ENCODE data around the gene CTAG2. TPM values are rescaled to one million over a fixed set of nuclear protein-coding genes. Genes with fewer than 3 reads are reported as not detected.
"Not testable (repeated sequence)": the region's sequence is repeated elsewhere in the genome, so short reads cannot be mapped to it uniquely, and the experiment has no call there.

Gene CTAG2
- total and polyA plus RNA-seq, 10 of the 15 experiments (the other 5 are each of a cell fraction or from before 2014, with no cell fraction given), result 0.73 TPM; not detected in 9

GRCh38 chrX:154619182-154619581, 34.2 kb downstream of the CTAG2 start, which contains the start of gene CTAG1B:
Gene CTAG1B (minus strand): TSS chrX:154619282. CDS start chrX:154619218, 64 bp downstream.
- FAIRE-seq; DNase-seq (ENCODE audit: low read depth, low spot score); H4K20me1 ChIP-seq (ENCODE audit: control insufficient read depth, insufficient read depth); in situ Hi-C loops (cut with MboI); H3K27ac ChIP-seq (ENCODE audit: control insufficient read depth, insufficient read depth); SMC1A ChIA-PET (ENCODE audit: uncharacterized antibody, unreplicated experiment); H3K27me3 ChIP-seq (replicated peaks in 1 of 2; ENCODE audit: control insufficient read depth in 2 of 2, insufficient read depth in 2 of 2, low read length in 1 of 2); H3K4me2 ChIP-seq (ENCODE audit: control insufficient read depth, insufficient read depth); H2AFZ ChIP-seq (ENCODE audit: control insufficient read depth, low read depth, low read length); H3K36me3 ChIP-seq (ENCODE audit: control insufficient read depth in 2 of 2, insufficient read depth in 2 of 2, low read length in 1 of 2); POLR2A ChIA-PET; ATAC-seq; H3K79me2 ChIP-seq (ENCODE audit: control insufficient read depth, insufficient read depth, low read length); intact Hi-C loops (cut with micrococcal nuclease; ENCODE audit: unreplicated experiment); RAD21 ChIA-PET (ENCODE audit: unreplicated experiment); H3K9ac ChIP-seq (ENCODE audit: control insufficient read depth, insufficient read depth, low read length); CTCF ChIA-PET; H3K4me1 ChIP-seq (ENCODE audit: control insufficient read depth, insufficient read depth, low read length); BruUV-seq (replicated peaks); H3K4me3 ChIP-seq; H3K9me3 ChIP-seq (replicated peaks; ENCODE audit: control insufficient read depth, insufficient read depth, low read length): not testable (repeated sequence)
- WGBS (ENCODE audit: insufficient coverage, insufficient replicate concordance, low lambda C conversion rate, missing lambda C conversion rate), result no CpG with 5 or more reads among the region's 28 CpGs

GRCh38 chrX:154613586-154613985, 39.8 kb downstream of the CTAG2 start:
- in situ Hi-C loops (cut with MboI); BruUV-seq (replicated peaks); intact Hi-C loops (cut with micrococcal nuclease; ENCODE audit: unreplicated experiment): not testable (repeated sequence)

GRCh38 chrX:154611146-154611545, 42.2 kb downstream of the CTAG2 start:
- intact Hi-C loops (cut with micrococcal nuclease; ENCODE audit: unreplicated experiment); DNase-seq (ENCODE audit: low read depth, low spot score); H4K20me1 ChIP-seq (ENCODE audit: control insufficient read depth, insufficient read depth); H3K79me2 ChIP-seq (ENCODE audit: control insufficient read depth, insufficient read depth, low read length); BruUV-seq (replicated peaks); SMC1A ChIA-PET (ENCODE audit: uncharacterized antibody, unreplicated experiment); CTCF ChIA-PET; FAIRE-seq; H3K4me2 ChIP-seq (ENCODE audit: control insufficient read depth, insufficient read depth); H3K27me3 ChIP-seq (replicated peaks in 1 of 2; ENCODE audit: control insufficient read depth in 2 of 2, insufficient read depth in 2 of 2, low read length in 1 of 2); H3K4me3 ChIP-seq; POLR2A ChIA-PET; in situ Hi-C loops (cut with MboI); H3K36me3 ChIP-seq (ENCODE audit: control insufficient read depth in 2 of 2, insufficient read depth in 2 of 2, low read length in 1 of 2); RAD21 ChIA-PET (ENCODE audit: unreplicated experiment); H3K9me3 ChIP-seq (replicated peaks; ENCODE audit: control insufficient read depth, insufficient read depth, low read length); H2AFZ ChIP-seq (ENCODE audit: control insufficient read depth, low read depth, low read length); H3K4me1 ChIP-seq (ENCODE audit: control insufficient read depth, insufficient read depth, low read length); H3K27ac ChIP-seq (ENCODE audit: control insufficient read depth, insufficient read depth); H3K9ac ChIP-seq (ENCODE audit: control insufficient read depth, insufficient read depth, low read length); ATAC-seq: not testable (repeated sequence)
- 34% methylated on average over 12 of the region's 12 CpGs for WGBS (ENCODE audit: insufficient coverage, insufficient replicate concordance, low lambda C conversion rate, missing lambda C conversion rate)

More at GRCh38 chrX:154613586-154613985, 39.8 kb downstream of the CTAG2 start:
- H3K27ac ChIP-seq (ENCODE audit: control insufficient read depth, insufficient read depth); POLR2A ChIA-PET; H3K36me3 ChIP-seq (ENCODE audit: control insufficient read depth in 2 of 2, insufficient read depth in 2 of 2, low read length in 1 of 2); H3K4me1 ChIP-seq (ENCODE audit: control insufficient read depth, insufficient read depth, low read length); H3K9ac ChIP-seq (ENCODE audit: control insufficient read depth, insufficient read depth, low read length); H2AFZ ChIP-seq (ENCODE audit: control insufficient read depth, low read depth, low read length); DNase-seq (ENCODE audit: low read depth, low spot score); H3K4me2 ChIP-seq (ENCODE audit: control insufficient read depth, insufficient read depth); CTCF ChIA-PET; H3K4me3 ChIP-seq; FAIRE-seq; SMC1A ChIA-PET (ENCODE audit: uncharacterized antibody, unreplicated experiment); H3K9me3 ChIP-seq (replicated peaks; ENCODE audit: control insufficient read depth, insufficient read depth, low read length); ATAC-seq; H4K20me1 ChIP-seq (ENCODE audit: control insufficient read depth, insufficient read depth); H3K79me2 ChIP-seq (ENCODE audit: control insufficient read depth, insufficient read depth, low read length); RAD21 ChIA-PET (ENCODE audit: unreplicated experiment); H3K27me3 ChIP-seq (replicated peaks in 1 of 2; ENCODE audit: control insufficient read depth in 2 of 2, insufficient read depth in 2 of 2, low read length in 1 of 2): not testable (repeated sequence)
- 68% methylated on average over 7 of the region's 12 CpGs for WGBS (ENCODE audit: insufficient coverage, insufficient replicate concordance, low lambda C conversion rate, missing lambda C conversion rate)

- BruUV-seq (replicated peaks); in situ Hi-C loops (cut with MboI); H3K4me3 ChIP-seq; FAIRE-seq; DNase-seq (ENCODE audit: low read depth, low spot score); H4K20me1 ChIP-seq (ENCODE audit: control insufficient read depth, insufficient read depth); H3K27ac ChIP-seq (ENCODE audit: control insufficient read depth, insufficient read depth); H3K9me3 ChIP-seq (replicated peaks; ENCODE audit: control insufficient read depth, insufficient read depth, low read length); RAD21 ChIA-PET (ENCODE audit: unreplicated experiment); H3K9ac ChIP-seq (ENCODE audit: control insufficient read depth, insufficient read depth, low read length); H3K36me3 ChIP-seq (ENCODE audit: control insufficient read depth in 2 of 2, insufficient read depth in 2 of 2, low read length in 1 of 2); H3K27me3 ChIP-seq (replicated peaks in 1 of 2; ENCODE audit: control insufficient read depth in 2 of 2, insufficient read depth in 2 of 2, low read length in 1 of 2); H3K79me2 ChIP-seq (ENCODE audit: control insufficient read depth, insufficient read depth, low read length); H3K4me2 ChIP-seq (ENCODE audit: control insufficient read depth, insufficient read depth); ATAC-seq; SMC1A ChIA-PET (ENCODE audit: uncharacterized antibody, unreplicated experiment); CTCF ChIA-PET; POLR2A ChIA-PET; H2AFZ ChIP-seq (ENCODE audit: control insufficient read depth, low read depth, low read length); intact Hi-C loops (cut with micrococcal nuclease; ENCODE audit: unreplicated experiment); H3K4me1 ChIP-seq (ENCODE audit: control insufficient read depth, insufficient read depth, low read length): not testable (repeated sequence)
- 43% methylated on average over 12 of the region's 12 CpGs for WGBS (ENCODE audit: insufficient coverage, insufficient replicate concordance, low lambda C conversion rate, missing lambda C conversion rate)
Observed at GRCh38 chrX:154608823-154609222, 44.6 kb downstream of the CTAG2 start.
